Activated CD8-positive, alpha-beta memory T cell treated with anti-CD3 and anti-CD28 coated beads, Interleukin-2, amount 50 U/mL, for 4 hours (primary cell): ENCODE measurements around the gene TPSG1.
"Not testable (repeated sequence)": the region's sequence is repeated elsewhere in the genome, so short reads cannot be mapped to it uniquely, and the experiment has no call there.

Source experiments
- DNase-seq: peaks from one replicate; pipeline ENCODE4 v3.0.0-alpha.2; 2020

Gene TPSG1

GRCh38 chr16:1225051-1225451 is at the start of gene TPSG1:
Gene TPSG1 (minus strand): TSS chr16:1225268. CDS start chr16:1225252, 16 bp downstream.
- DNase-seq = no peak

GRCh38 chr16:1274767-1275166 is 49.7 kb upstream of the TPSG1 start:
- DNase-seq = no peak

GRCh38 chr16:1273816-1274215 is 48.7 kb upstream of the TPSG1 start:
- no peak for DNase-seq

- DNase-seq = no peak
Measured at GRCh38 chr16:1272453-1273198, 47.6 kb upstream of the TPSG1 start.

GRCh38 chr16:1271724-1272413 is 46.8 kb upstream of the TPSG1 start:
- not testable (repeated sequence) for DNase-seq

- DNase-seq = no peak
Measured at GRCh38 chr16:1271380-1271723, 46.3 kb upstream of the TPSG1 start.

- DNase-seq = not testable (repeated sequence)
Measured at GRCh38 chr16:1269418-1269817, 44.4 kb upstream of the TPSG1 start.

GRCh38 chr16:1265826-1266225 is 40.8 kb upstream of the TPSG1 start:
- no peak for DNase-seq

- DNase-seq = no peak
Measured at GRCh38 chr16:1265090-1265630, 40.1 kb upstream of the TPSG1 start.

GRCh38 chr16:1264345-1265089 is 39.4 kb upstream of the TPSG1 start:
- no peak for DNase-seq

- no peak for DNase-seq
Measured at GRCh38 chr16:1263591-1264344, 38.7 kb upstream of the TPSG1 start.

GRCh38 chr16:1262846-1263221 is 37.8 kb upstream of the TPSG1 start:
- no peak for DNase-seq

GRCh38 chr16:1262210-1262845 is 37.3 kb upstream of the TPSG1 start:
- no peak for DNase-seq

- DNase-seq = no peak
Measured at GRCh38 chr16:1261131-1261892, 36.2 kb upstream of the TPSG1 start.

- no peak for DNase-seq
Measured at GRCh38 chr16:1260101-1260680, 35.1 kb upstream of the TPSG1 start.

GRCh38 chr16:1259760-1260068 is 34.6 kb upstream of the TPSG1 start:
- no peak for DNase-seq

GRCh38 chr16:1258906-1259759 is 34.1 kb upstream of the TPSG1 start:
- no peak for DNase-seq

- no peak for DNase-seq
Measured at GRCh38 chr16:1258225-1258600, 33.1 kb upstream of the TPSG1 start.

GRCh38 chr16:1257561-1258224 is 32.6 kb upstream of the TPSG1 start:
- no peak for DNase-seq

- no peak for DNase-seq
Measured at GRCh38 chr16:1256874-1257322, 31.8 kb upstream of the TPSG1 start.
